RWPE1 (cell line): Measurements from ENCODE around the gene TAS2R9.
A peak's percentile ranks its signal among the peaks of the same experiment; 100 is the strongest.

Source experiments
- CTCF ChIA-PET: fragments of 350-600 bp; sonication (Branson Sonifier 250); formaldehyde crosslinking; extraction: SDS; loops from one replicate; lab custom pipeline; 2021; lab: Yijun Ruan, JAX
- POLR2A ChIA-PET: fragments of 400-600 bp; formaldehyde crosslinking; extraction: SDS; loops from one replicate; lab custom pipeline; 2020; ENCODE audit warnings: antibody characterized with exemption; ENCODE audit not compliant: low non-redundant PET; lab: Yijun Ruan, JAX
- DNase-seq: peaks from one replicate; pipeline ENCODE4 v3.0.0; 2012; ENCODE audit warnings: low spot score
- H3K27ac ChIP-seq: fragments of 450-650 bp; 2 replicates; pipeline ENCODE4 v1.5.1; 2017
- TF ChIP-seq, protein P1 (sequence below): fragments of 450-650 bp; conservative IDR thresholded peaks from 2 replicates; pipeline ENCODE4 v1.5.1; 2017; ENCODE audit warnings: low read depth, mild to moderate bottlenecking

TAS2R9 gene

DNA sequence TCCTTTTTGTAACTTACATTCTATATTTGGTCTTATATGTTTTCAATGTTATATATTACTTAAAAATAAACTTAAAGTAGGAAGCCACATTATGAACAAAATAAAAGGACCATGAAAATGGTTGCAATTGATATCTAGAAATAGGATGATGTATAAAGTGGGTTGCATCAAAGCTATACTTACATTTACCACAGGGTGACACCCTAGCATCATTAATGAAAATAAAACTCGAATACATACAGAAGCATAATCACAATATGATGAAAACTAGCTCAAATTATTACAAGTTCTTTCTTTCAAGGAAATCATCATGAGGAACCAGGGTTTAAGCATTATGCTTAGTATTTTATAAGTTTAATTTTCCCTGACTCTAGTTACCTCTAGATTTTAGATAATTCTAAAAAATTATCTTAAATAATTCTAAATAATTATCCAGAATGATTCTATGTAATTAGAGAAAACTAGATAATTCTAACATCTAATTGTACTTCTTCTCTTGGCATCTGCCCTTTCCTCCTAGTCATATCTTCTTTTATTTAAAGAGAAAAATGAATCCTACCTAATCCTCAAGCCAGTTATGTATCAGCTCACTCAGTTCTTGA, 38.7 kb downstream of the TAS2R9 start:
- CTCF ChIA-PET = interaction anchor here (0.6 to 4.2 kb wide), 12 partner anchors 9 to 1964 kb away, joined by 3 to 39 read pairs (median 4); no protein-coding TSS in a partner anchor
- TF ChIP-seq, protein P1, sequence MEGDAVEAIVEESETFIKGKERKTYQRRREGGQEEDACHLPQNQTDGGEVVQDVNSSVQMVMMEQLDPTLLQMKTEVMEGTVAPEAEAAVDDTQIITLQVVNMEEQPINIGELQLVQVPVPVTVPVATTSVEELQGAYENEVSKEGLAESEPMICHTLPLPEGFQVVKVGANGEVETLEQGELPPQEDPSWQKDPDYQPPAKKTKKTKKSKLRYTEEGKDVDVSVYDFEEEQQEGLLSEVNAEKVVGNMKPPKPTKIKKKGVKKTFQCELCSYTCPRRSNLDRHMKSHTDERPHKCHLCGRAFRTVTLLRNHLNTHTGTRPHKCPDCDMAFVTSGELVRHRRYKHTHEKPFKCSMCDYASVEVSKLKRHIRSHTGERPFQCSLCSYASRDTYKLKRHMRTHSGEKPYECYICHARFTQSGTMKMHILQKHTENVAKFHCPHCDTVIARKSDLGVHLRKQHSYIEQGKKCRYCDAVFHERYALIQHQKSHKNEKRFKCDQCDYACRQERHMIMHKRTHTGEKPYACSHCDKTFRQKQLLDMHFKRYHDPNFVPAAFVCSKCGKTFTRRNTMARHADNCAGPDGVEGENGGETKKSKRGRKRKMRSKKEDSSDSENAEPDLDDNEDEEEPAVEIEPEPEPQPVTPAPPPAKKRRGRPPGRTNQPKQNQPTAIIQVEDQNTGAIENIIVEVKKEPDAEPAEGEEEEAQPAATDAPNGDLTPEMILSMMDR = peak; percentile 49
- POLR2A ChIA-PET = no interaction called here
- no peak overlapping the region for H3K27ac ChIP-seq
- peak; percentile 26 for DNase-seq

DNA sequence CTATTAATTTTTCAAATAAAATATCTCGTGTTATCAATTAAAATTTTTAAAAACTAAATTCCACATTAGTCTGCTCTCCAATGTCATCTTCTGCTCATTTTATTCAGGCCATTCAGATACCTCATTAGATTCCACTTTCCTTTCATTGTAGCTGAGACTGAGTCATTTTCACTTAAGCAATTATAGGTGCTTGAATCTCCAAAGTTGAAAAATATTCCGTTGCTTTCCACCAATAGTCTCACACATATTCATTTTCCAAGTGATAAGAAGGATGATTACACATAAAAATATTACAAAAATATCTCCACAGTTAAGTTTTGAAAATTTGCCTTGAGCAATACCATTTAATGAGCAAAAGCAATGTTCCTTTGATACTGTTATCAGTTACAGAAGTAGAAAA, 50.3 kb downstream of the TAS2R9 start:
- no peak overlapping the region for H3K27ac ChIP-seq
- ChIA-PET CTCF (no interaction called here), POLR2A (no interaction called here)
- TF ChIP-seq, protein P1 = no peak
- DNase-seq = no peak
